GM10266 (cell line): ENCODE measurements around the gene ITM2A.
A peak's percentile ranks its signal among the peaks of the same experiment; 100 is the strongest.

Source experiments
- DNase-seq: peaks from one replicate; pipeline ENCODE4 v3.0.0; 2012; ENCODE audit errors: extremely low spot score
- CTCF ChIP-seq: IDR thresholded peaks from 2 replicates; pipeline ENCODE4 v1.5.1; 2012; ENCODE audit warnings: mild to moderate bottlenecking, low read depth; ENCODE audit not compliant: control insufficient read depth, insufficient read depth; ENCODE audit errors: missing control alignments

ITM2A gene

GRCh38 chrX:79366873-79367749 is at the start of gene ITM2A:
ITM2A (minus strand) TSS chrX:79367334; CDS start chrX:79367215, 119 bp downstream.
- no peak for TF ChIP-seq CTCF
- peak; percentile 15 for DNase-seq

- no peak for DNase-seq
- no peak for TF ChIP-seq CTCF
Observed at GRCh38 chrX:79415056-79415455, 47.9 kb upstream of the ITM2A start.

- DNase-seq, result no peak
- no peak for TF ChIP-seq CTCF
Observed at GRCh38 chrX:79413963-79414362, 46.8 kb upstream of the ITM2A start.

GRCh38 chrX:79412972-79413371 is 45.8 kb upstream of the ITM2A start:
- no peak for DNase-seq
- peak; percentile 19 for TF ChIP-seq CTCF

- no peak for TF ChIP-seq CTCF
- DNase-seq, result no peak
Observed at GRCh38 chrX:79412166-79412565, 45.0 kb upstream of the ITM2A start.

GRCh38 chrX:79409657-79410056 is 42.5 kb upstream of the ITM2A start:
- DNase-seq, result no peak

More at GRCh38 chrX:79409657-79410056, 42.5 kb upstream of the ITM2A start:
- TF ChIP-seq CTCF, result no peak
